Measurements from ENCODE around the gene PRR29.

PRR29 gene

DNA sequence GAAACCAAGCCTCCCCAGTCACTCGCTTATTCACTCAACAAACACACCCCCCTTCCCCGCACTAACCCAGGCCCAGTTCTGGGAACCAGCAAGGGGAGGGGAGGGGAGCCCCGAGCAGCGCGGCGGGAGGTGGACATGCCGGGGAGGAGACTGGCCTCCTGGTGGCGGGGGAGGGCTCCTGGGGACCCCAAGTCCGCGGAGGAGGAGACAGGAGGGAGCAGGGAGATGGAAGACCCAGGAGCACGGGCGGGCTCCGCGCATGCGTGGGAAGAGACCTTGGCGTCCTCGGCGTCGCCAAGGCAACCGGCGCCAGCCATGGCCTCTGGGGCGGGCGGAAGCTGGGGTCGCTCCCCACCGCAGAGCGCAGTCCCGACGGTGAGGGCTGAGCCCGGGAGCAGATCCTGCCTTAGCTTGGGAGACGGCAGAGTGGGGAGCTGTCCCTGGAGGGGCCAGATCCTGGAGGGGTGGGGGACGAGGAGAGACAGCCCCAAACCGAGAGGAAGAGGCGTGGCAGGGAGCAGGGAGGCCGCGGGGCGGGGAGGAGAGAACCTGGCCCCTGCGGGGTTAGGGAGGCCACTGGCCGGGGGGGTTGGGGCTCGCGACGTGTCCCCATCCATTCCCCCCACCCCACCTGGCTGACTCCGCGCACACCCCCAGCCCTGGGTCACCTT, at the start of gene PRR29:
Gene PRR29 (plus strand): TSS at position 302 of the 671 bp plus-strand sequence. CDS start 14 bp downstream, at position 316.
- TF ChIP-seq, protein P1, sequence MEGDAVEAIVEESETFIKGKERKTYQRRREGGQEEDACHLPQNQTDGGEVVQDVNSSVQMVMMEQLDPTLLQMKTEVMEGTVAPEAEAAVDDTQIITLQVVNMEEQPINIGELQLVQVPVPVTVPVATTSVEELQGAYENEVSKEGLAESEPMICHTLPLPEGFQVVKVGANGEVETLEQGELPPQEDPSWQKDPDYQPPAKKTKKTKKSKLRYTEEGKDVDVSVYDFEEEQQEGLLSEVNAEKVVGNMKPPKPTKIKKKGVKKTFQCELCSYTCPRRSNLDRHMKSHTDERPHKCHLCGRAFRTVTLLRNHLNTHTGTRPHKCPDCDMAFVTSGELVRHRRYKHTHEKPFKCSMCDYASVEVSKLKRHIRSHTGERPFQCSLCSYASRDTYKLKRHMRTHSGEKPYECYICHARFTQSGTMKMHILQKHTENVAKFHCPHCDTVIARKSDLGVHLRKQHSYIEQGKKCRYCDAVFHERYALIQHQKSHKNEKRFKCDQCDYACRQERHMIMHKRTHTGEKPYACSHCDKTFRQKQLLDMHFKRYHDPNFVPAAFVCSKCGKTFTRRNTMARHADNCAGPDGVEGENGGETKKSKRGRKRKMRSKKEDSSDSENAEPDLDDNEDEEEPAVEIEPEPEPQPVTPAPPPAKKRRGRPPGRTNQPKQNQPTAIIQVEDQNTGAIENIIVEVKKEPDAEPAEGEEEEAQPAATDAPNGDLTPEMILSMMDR (IDR thresholded peaks at IDR 0.05; ENCODE audit: insufficient read depth, low read length, poor library complexity, severe bottlenecking) = no peak
- TF ChIP-seq EZH2phosphoT487 (conservative IDR thresholded peaks at IDR 0.05; ENCODE audit: low read length) = no peak
- H3K9me3 ChIP-seq (ENCODE audit: insufficient read depth, low read length) = no peaks in the 10 kb centered on the region
- no peaks in the 10 kb centered on the region for H3K9me2 ChIP-seq (replicated peaks; ENCODE audit: insufficient read depth, low read length)
- H3K79me2 ChIP-seq (ENCODE audit: insufficient read depth, low read length) = no peaks in the 10 kb centered on the region
- H3K36me3 ChIP-seq (ENCODE audit: low read length) = no peaks in the 10 kb centered on the region
- H3K27ac ChIP-seq (ENCODE audit: low read depth, low read length) = no peak within 1 kb of the TSS
- no peak within 1 kb of the TSS for H2AFZ ChIP-seq (ENCODE audit: low read depth, low read length, severe bottlenecking)
- peak within 1 kb of the TSS; percentile 30 for H3K4me3 ChIP-seq (ENCODE audit: insufficient read depth, low read length, poor library complexity, severe bottlenecking)
- H3K9ac ChIP-seq (ENCODE audit: low read length) = peak within 1 kb of the TSS; percentile 22; the same call in 1 of the 2 replicates
- H3F3A ChIP-seq (ENCODE audit: insufficient read depth) = no peaks in the 10 kb centered on the region
- H4K20me1 ChIP-seq (ENCODE audit: low read depth, low read length) = no peaks in the 10 kb centered on the region
- no peaks in the 10 kb centered on the region for H3K27me3 ChIP-seq (ENCODE audit: low read length)
- H3K4me2 ChIP-seq (ENCODE audit: low read depth, low read length, poor library complexity, severe bottlenecking) = peak within 1 kb of the TSS; percentile 44

DNA sequence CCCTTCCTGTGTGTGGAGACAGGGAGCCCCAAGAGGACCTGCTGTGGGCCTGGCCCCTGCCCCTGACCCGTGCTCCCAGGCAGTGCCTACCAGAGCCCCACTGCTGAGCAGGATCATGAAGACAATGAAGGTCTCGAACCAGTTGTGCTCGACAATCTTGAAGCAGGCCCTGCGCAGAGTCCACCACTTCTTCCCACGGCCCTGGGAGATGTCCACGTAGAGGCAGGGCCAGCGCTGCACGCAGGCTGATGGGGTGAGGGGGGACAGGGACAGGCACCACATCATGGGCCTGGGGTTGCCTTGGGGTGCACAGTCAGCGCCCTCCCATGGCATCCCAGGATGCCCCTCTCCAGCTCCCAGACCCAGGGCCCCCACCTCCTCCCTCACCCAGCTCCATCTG, 49.6 kb upstream of the PRR29 start:
- H3K4me3 ChIP-seq (ENCODE audit: insufficient read depth, low read length, poor library complexity, severe bottlenecking) = no peak overlapping the region
- H3K9me3 ChIP-seq (ENCODE audit: insufficient read depth, low read length) = no peaks in the 10 kb centered on the region
- H3K36me3 ChIP-seq (ENCODE audit: low read length) = no peaks in the 10 kb centered on the region
- no peaks in the 10 kb centered on the region for H3K27me3 ChIP-seq (ENCODE audit: low read length)
- no peak overlapping the region for H3K27ac ChIP-seq (ENCODE audit: low read depth, low read length)
- H3K79me2 ChIP-seq (ENCODE audit: insufficient read depth, low read length) = no peaks in the 10 kb centered on the region
- no peak overlapping the region for H3K9ac ChIP-seq (ENCODE audit: low read length)
- H4K20me1 ChIP-seq (ENCODE audit: low read depth, low read length) = no peaks in the 10 kb centered on the region
- TF ChIP-seq EZH2phosphoT487 (conservative IDR thresholded peaks at IDR 0.05; ENCODE audit: low read length) = no peak
- TF ChIP-seq, protein P1 (IDR thresholded peaks at IDR 0.05; ENCODE audit: insufficient read depth, low read length, poor library complexity, severe bottlenecking) = no peak
- H3K9me2 ChIP-seq (replicated peaks; ENCODE audit: insufficient read depth, low read length) = no peaks in the 10 kb centered on the region
- peaks cover 3% of the 10 kb centered on the region for H3F3A ChIP-seq (ENCODE audit: insufficient read depth)
- H2AFZ ChIP-seq (ENCODE audit: low read depth, low read length, severe bottlenecking) = no peak overlapping the region
- no peak overlapping the region for H3K4me2 ChIP-seq (ENCODE audit: low read depth, low read length, poor library complexity, severe bottlenecking)

DNA sequence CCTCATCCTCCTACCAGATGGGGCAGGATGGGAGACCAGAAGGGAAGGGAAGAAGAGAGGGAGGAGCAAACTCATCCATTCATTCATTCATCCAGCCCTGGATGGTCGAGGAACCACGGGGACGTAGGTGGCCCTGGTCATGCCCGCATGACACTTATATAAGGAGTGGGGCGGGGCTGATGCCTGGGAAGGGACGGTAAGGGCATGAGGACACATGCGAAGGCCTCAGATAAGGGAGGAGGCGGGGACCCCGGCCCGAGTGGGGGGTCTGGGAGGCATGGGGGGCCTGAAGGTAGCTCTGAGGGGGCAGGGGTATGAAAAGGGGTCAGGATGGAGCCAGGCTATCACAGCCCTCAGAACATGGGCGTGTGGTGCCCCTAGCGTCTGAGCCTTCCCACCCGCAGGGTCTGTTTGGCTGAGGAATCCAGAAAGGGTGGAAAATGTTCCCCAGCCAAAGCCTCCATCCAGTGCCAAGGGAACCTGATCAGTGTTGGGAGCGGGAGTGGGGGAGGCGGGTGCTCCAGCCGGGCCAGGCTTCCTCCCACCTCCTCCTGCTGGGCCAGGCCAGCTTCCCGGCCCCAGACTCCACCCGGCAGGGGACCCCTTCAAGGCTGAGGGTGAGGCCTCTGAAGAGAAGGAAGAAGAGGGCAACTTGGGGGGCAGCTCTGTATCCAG, 48.4 kb upstream of the PRR29 start:
- Histone ChIP-seq H3K4me3 (ENCODE audit: insufficient read depth, low read length, poor library complexity, severe bottlenecking) (no peak overlapping the region), H3K9me3 (ENCODE audit: insufficient read depth, low read length) (no peaks in the 10 kb centered on the region), H3K4me2 (ENCODE audit: low read depth, low read length, poor library complexity, severe bottlenecking) (no peak overlapping the region), H3K9me2 (replicated peaks; ENCODE audit: insufficient read depth, low read length) (no peaks in the 10 kb centered on the region), H3K9ac (ENCODE audit: low read length) (no peak overlapping the region), H3K36me3 (ENCODE audit: low read length) (no peaks in the 10 kb centered on the region), H3K79me2 (ENCODE audit: insufficient read depth, low read length) (no peaks in the 10 kb centered on the region), H3K27ac (ENCODE audit: low read depth, low read length) (no peak overlapping the region), H3F3A (ENCODE audit: insufficient read depth) (peaks cover 6% of the 10 kb centered on the region), H4K20me1 (ENCODE audit: low read depth, low read length) (no peaks in the 10 kb centered on the region), H3K27me3 (ENCODE audit: low read length) (no peaks in the 10 kb centered on the region), H2AFZ (ENCODE audit: low read depth, low read length, severe bottlenecking) (no peak overlapping the region)
- TF ChIP-seq, protein P1 (IDR thresholded peaks at IDR 0.05; ENCODE audit: insufficient read depth, low read length, poor library complexity, severe bottlenecking) = no peak

Data from SU-DHL-6 (cell line).